ENCODE data around the gene SRF.
A peak's percentile ranks its signal among the peaks of the same experiment; 100 is the strongest.

Gene SRF

GRCh38 chr6:43143235-43144128, 27.6 kb upstream of the SRF start:
- TF ChIP-seq, protein P1, sequence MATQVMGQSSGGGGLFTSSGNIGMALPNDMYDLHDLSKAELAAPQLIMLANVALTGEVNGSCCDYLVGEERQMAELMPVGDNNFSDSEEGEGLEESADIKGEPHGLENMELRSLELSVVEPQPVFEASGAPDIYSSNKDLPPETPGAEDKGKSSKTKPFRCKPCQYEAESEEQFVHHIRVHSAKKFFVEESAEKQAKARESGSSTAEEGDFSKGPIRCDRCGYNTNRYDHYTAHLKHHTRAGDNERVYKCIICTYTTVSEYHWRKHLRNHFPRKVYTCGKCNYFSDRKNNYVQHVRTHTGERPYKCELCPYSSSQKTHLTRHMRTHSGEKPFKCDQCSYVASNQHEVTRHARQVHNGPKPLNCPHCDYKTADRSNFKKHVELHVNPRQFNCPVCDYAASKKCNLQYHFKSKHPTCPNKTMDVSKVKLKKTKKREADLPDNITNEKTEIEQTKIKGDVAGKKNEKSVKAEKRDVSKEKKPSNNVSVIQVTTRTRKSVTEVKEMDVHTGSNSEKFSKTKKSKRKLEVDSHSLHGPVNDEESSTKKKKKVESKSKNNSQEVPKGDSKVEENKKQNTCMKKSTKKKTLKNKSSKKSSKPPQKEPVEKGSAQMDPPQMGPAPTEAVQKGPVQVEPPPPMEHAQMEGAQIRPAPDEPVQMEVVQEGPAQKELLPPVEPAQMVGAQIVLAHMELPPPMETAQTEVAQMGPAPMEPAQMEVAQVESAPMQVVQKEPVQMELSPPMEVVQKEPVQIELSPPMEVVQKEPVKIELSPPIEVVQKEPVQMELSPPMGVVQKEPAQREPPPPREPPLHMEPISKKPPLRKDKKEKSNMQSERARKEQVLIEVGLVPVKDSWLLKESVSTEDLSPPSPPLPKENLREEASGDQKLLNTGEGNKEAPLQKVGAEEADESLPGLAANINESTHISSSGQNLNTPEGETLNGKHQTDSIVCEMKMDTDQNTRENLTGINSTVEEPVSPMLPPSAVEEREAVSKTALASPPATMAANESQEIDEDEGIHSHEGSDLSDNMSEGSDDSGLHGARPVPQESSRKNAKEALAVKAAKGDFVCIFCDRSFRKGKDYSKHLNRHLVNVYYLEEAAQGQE (IDR thresholded peaks at IDR 0.05; ENCODE audit: insufficient read depth in 1 of 2, low read depth in 2 of 2, low read length in 2 of 2), result no peak
- TF ChIP-seq FOXP2 (optimal IDR thresholded peaks at IDR 0.05; ENCODE audit: borderline replicate concordance, extremely low read depth, extremely low read length, insufficient read depth) (peak; percentile 88), POLR2AphosphoS5 (IDR thresholded peaks at IDR 0.05; ENCODE audit: low read depth, low read length) (peak; percentile 36; the same call in 1 of the 2 replicates), TAF1 (IDR thresholded peaks at IDR 0.05; ENCODE audit: borderline replicate concordance, insufficient read depth, low read length) (no peak), SIN3A (IDR thresholded peaks at IDR 0.05; ENCODE audit: borderline replicate concordance, insufficient read depth, low read length) (no peak)

DNA sequence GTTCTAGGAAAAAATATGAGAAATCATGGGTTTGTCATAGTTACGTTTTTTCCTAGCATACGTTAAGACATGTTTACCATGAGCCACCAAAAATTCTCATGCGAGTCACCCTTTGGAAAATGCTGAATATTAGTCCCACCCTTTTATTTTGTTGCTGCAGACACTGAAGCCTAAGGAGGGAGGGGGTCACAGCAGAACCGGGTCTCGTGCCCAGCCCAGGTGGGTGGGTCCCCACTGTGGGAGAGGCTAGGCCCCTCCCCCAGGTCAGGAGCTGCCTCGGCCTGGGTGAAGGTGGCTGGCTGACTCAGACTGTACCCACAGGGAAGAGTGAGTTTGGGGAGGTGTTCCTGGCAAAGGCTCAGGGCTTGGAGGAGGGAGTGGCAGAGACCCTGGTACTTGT, 26.2 kb upstream of the SRF start:
- TF ChIP-seq SIN3A (IDR thresholded peaks at IDR 0.05; ENCODE audit: borderline replicate concordance, insufficient read depth, low read length) (no peak), FOXP2 (optimal IDR thresholded peaks at IDR 0.05; ENCODE audit: borderline replicate concordance, extremely low read depth, extremely low read length, insufficient read depth) (no peak), POLR2AphosphoS5 (IDR thresholded peaks at IDR 0.05; ENCODE audit: low read depth, low read length) (no peak), TAF1 (IDR thresholded peaks at IDR 0.05; ENCODE audit: borderline replicate concordance, insufficient read depth, low read length) (no peak)
- TF ChIP-seq, protein P1 (IDR thresholded peaks at IDR 0.05; ENCODE audit: insufficient read depth in 1 of 2, low read depth in 2 of 2, low read length in 2 of 2), result no peak

DNA sequence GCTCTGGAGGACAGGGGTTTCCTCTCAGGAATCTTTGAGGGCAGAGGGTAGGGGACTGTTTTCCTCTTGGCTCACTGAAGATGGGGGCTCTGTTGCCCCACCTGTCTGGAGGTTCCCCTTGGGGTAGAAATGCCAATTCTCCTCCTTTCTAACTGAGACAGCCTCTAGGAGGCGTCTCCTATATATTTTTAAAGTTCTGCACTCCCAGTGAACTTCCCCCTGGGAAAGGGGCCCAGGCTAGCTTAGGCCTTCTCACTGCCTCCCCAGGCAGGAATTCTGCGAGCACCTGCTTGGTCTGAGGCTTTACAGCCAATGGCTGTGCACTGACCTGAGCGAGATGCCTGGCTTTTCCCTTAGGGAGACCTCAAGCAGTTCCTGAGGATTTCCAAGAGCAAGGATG, 24.8 kb upstream of the SRF start:
- TF ChIP-seq FOXP2 (optimal IDR thresholded peaks at IDR 0.05; ENCODE audit: borderline replicate concordance, extremely low read depth, extremely low read length, insufficient read depth) (no peak), TAF1 (IDR thresholded peaks at IDR 0.05; ENCODE audit: borderline replicate concordance, insufficient read depth, low read length) (no peak), SIN3A (IDR thresholded peaks at IDR 0.05; ENCODE audit: borderline replicate concordance, insufficient read depth, low read length) (no peak), POLR2AphosphoS5 (IDR thresholded peaks at IDR 0.05; ENCODE audit: low read depth, low read length) (no peak)
- TF ChIP-seq, protein P1 (IDR thresholded peaks at IDR 0.05; ENCODE audit: insufficient read depth in 1 of 2, low read depth in 2 of 2, low read length in 2 of 2), result no peak

DNA sequence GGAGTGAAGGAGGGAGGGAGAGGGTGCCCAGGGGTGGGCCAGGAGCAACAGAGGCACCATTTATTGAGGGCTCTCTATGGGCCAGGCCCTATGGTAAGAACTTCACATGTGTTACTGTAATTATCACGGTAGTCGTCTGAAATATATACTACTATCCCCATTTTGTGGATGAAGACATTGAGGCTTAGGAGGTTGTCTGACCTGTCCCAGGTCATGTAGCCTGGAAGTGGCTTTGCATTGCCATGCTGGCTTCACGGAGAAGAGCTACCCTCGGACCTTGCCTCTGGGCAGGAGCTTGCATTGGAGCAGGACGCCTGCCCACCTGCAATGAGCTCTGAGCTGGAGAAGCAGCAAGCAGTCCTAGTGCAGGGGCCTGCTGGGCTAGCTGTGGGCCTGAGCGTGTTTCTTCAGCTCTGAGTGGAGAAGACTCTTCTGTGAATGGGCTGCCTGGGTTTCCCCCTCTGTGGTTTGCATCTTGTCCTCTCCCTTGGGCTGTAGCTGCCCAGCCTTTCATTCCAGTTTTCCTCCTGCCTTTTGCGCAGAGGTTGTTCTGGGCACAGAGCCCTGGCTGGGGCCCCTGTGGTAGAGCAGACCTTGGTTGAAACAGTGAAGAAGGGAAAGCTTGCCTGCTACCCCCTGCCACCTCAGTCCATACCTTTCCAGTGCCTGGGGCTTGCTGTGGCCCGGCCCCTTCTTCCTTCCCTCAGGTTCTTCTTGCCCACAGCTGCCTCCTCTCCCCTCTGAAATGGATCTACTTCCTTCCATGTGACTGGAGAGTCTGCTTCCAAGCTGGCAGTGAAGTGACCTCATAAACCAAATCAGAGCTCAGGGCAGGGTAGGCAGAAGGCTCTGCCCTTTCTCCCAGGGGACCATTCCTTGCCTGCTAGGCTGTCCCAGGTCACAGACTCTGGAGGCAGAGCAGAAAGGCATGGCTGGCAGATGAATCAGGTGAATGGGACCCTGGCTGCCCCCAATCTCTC, 24.1 kb upstream of the SRF start:
- TF ChIP-seq SIN3A (IDR thresholded peaks at IDR 0.05; ENCODE audit: borderline replicate concordance, insufficient read depth, low read length) (no peak), POLR2AphosphoS5 (IDR thresholded peaks at IDR 0.05; ENCODE audit: low read depth, low read length) (no peak), TAF1 (IDR thresholded peaks at IDR 0.05; ENCODE audit: borderline replicate concordance, insufficient read depth, low read length) (no peak), FOXP2 (optimal IDR thresholded peaks at IDR 0.05; ENCODE audit: borderline replicate concordance, extremely low read depth, extremely low read length, insufficient read depth) (no peak)
- TF ChIP-seq, protein P1 (IDR thresholded peaks at IDR 0.05; ENCODE audit: insufficient read depth in 1 of 2, low read depth in 2 of 2, low read length in 2 of 2), result no peak
